Neural progenitor cell (in vitro differentiated cells): ENCODE data around the gene PLEKHA6.
"Not testable (repeated sequence)": the region's sequence is repeated elsewhere in the genome, so short reads cannot be mapped to it uniquely, and the experiment has no call there.

Experiments used
- CTCF ChIP-seq: fragments of 200-600 bp; sonication (generic); IDR thresholded peaks from 2 replicates; pipeline ENCODE4 v1.5.1; 2017; ENCODE audit warnings: antibody characterized with exemption, mild to moderate bottlenecking
- EZH2 ChIP-seq: fragments of 200-600 bp; sonication (generic); IDR thresholded peaks from 2 replicates; pipeline ENCODE4 v1.6.1; 2017; ENCODE audit warnings: antibody characterized with exemption, mild to moderate bottlenecking, moderate library complexity
- EZH2phosphoT487 ChIP-seq: fragments of 200-600 bp; sonication (generic); IDR thresholded peaks from 2 replicates; pipeline ENCODE4 v1.6.1; 2017; ENCODE audit warnings: antibody characterized with exemption

- TF ChIP-seq CTCF, EZH2, EZH2phosphoT487: not testable (repeated sequence)
These were observed 120.3 kb downstream of the PLEKHA6 start for GRCh38 chr1:204239401-204239800.
